IPS-18a (cell line): ENCODE data around the gene CORO2B.

Source experiments
- H3K27ac ChIP-seq: one replicate; pipeline ENCODE4 v1.5.1; 2013; ENCODE audit warnings: low read length
- H3K27me3 ChIP-seq: one replicate; pipeline ENCODE4 v1.6.1; 2013; ENCODE audit warnings: mild to moderate bottlenecking, low read length; ENCODE audit not compliant: control insufficient read depth, insufficient read depth
- H3K36me3 ChIP-seq: one replicate; pipeline ENCODE4 v1.6.1; 2013; ENCODE audit warnings: low read depth, low read length; ENCODE audit not compliant: control insufficient read depth
- H3K4me1 ChIP-seq: one replicate; pipeline ENCODE4 v1.6.1; 2013; ENCODE audit warnings: low read depth, low read length; ENCODE audit not compliant: control insufficient read depth
- H3K4me3 ChIP-seq: one replicate; pipeline ENCODE4 v1.5.1; 2013; ENCODE audit warnings: low read length
- H3K9ac ChIP-seq: one replicate; pipeline ENCODE4 v1.6.1; 2013; ENCODE audit warnings: mild to moderate bottlenecking, low read length, moderate library complexity
- H3K9me3 ChIP-seq: one replicate; pipeline ENCODE4 v1.6.1; 2013; ENCODE audit warnings: low read depth, low read length; ENCODE audit not compliant: control insufficient read depth

The CORO2B gene

DNA sequence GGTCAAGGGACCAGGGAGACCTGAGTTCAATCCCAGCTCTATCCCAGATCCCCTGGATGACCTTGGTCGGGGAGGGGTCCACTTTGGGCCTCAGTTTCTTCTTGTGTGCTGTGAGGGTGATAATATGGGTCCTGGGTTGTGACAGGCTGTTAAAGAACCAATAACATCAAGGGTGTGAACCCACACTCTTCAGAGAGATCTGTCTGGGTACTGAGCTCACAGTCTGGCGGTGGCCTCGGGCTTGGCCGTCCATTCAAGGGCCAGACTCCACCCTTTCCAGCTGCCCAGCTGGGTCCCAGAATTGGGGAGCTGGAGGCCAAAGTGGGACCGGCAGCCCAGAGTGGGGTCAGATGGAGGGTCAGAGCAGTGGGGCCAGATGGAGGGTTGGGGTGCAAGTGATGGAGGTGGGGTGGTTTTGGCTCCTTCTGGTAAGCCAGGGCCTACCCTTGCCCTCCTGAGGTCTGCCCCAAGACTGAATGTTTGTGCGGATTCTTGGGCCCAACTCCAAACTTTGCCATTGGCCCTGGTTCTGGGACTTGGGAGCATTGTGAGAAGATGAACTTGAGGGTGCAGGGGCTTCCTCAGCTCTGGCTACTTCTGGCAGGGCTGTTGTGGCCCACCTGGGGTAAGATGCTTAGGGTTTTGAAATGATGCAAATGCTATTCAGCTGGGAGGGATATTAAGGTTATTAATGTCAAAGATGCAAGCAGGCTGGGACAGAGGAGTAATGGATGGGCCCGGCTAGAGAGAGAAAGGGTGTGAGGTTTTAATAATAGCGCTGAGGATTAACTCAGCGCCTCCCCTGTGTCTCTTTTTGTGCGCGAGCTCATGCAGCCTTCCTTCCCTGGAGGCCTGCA is 1.5 kb downstream of the CORO2B start:
- Histone ChIP-seq H3K9ac (no peak overlapping the region), H3K27ac (no peak overlapping the region), H3K27me3 (peaks cover 50% of the 10 kb centered on the region)

GRCh38 chr15:68580883-68581155 is 2.0 kb downstream of the CORO2B start:
- Histone ChIP-seq H3K36me3 (no peaks in the 10 kb centered on the region), H3K4me1 (peaks cover 21% of the 10 kb centered on the region), H3K27ac (no peak overlapping the region), H3K4me3 (no peak overlapping the region), H3K9me3 (no peaks in the 10 kb centered on the region), H3K9ac (no peak overlapping the region), H3K27me3 (peaks cover 50% of the 10 kb centered on the region)

More for the DNA sequence above, 1.5 kb downstream of the CORO2B start:
- Histone ChIP-seq H3K36me3 (no peaks in the 10 kb centered on the region), H3K4me3 (peak overlapping the region; percentile 55), H3K4me1 (peaks cover 21% of the 10 kb centered on the region), H3K9me3 (no peaks in the 10 kb centered on the region)

- peaks cover 21% of the 10 kb centered on the region for H3K4me1 ChIP-seq
Measured at GRCh38 chr15:68581725-68582124, 2.9 kb downstream of the CORO2B start.

DNA sequence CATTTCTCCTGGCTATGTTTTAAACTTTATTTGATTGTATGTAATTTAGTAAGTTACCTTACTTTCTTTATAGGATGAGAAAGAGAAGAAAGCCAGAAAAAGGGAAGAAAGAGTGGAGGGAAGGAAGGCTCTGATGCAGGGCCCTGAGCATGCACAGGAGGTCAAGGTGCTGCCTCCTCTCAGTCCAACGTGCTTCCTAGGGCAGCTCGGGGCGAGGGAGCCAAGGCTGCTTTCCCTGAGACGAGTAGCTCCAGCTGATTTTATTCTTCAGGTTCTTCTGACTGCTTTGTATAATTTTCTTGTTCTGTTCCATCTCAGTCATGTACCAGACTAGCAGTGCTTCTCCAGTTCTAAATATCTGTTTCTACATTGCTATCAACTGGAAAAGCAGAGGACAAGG is 3.4 kb downstream of the CORO2B start:
- no peaks in the 10 kb centered on the region for H3K36me3 ChIP-seq
- H3K9me3 ChIP-seq = no peaks in the 10 kb centered on the region
- no peak overlapping the region for H3K27ac ChIP-seq
- H3K4me1 ChIP-seq = peaks cover 21% of the 10 kb centered on the region
- H3K27me3 ChIP-seq = peaks cover 37% of the 10 kb centered on the region
- no peak overlapping the region for H3K9ac ChIP-seq
- H3K4me3 ChIP-seq = no peak overlapping the region

More at GRCh38 chr15:68581725-68582124, 2.9 kb downstream of the CORO2B start:
- no peaks in the 10 kb centered on the region for H3K9me3 ChIP-seq
- no peak overlapping the region for H3K9ac ChIP-seq
- no peaks in the 10 kb centered on the region for H3K36me3 ChIP-seq
- H3K27ac ChIP-seq = no peak overlapping the region
- no peak overlapping the region for H3K4me3 ChIP-seq
- H3K27me3 ChIP-seq = peaks cover 42% of the 10 kb centered on the region

GRCh38 chr15:68582864-68583263 is 4.1 kb downstream of the CORO2B start:
- no peaks in the 10 kb centered on the region for H3K36me3 ChIP-seq
- H3K4me3 ChIP-seq = no peak overlapping the region
- peaks cover 21% of the 10 kb centered on the region for H3K4me1 ChIP-seq
- no peak overlapping the region for H3K27ac ChIP-seq
- no peak overlapping the region for H3K9ac ChIP-seq
- peaks cover 31% of the 10 kb centered on the region for H3K27me3 ChIP-seq
- no peaks in the 10 kb centered on the region for H3K9me3 ChIP-seq

GRCh38 chr15:68583321-68583720 is 4.5 kb downstream of the CORO2B start:
- no peak overlapping the region for H3K9ac ChIP-seq
- no peak overlapping the region for H3K27ac ChIP-seq
- peaks cover 17% of the 10 kb centered on the region for H3K4me1 ChIP-seq

DNA sequence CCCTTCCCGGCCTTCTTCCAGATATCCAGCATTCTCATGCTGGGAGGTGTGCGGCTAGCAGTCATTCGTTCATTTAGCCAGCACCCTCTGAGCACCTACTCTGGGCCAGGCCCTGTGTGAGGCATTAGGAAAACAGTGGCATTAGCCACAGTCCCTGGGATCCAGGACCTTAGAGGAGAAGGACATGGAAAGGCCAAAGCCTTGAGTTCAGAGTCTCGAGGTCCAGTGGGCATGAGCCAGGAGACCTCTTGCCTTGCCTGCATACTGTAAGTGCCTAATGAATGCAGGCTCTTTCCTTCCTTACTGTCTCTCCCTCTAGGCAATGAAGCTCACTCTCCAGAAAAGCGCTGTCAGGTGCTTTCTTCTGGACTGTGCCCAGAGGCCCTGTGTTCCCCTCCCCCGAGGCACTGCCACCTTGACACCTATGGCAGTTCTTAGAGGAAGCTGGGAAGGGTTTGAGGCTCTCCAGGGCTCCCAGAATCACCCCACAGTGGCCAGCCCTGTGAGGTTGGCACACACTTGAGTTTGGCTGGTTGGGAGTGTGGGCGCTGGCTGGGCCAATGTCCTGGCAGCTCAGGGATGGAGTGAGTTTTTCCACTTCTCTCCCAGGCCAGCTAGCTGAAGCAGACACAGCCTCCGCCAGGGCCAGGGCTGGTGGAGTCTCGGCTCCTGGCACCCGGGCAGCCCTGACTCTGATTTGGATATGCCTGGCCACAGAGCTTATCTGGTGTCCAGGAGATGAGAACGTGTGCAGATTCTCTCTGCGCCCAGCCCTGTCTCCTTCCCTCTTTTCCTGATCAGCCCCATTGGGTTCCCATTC is 5.4 kb downstream of the CORO2B start:
- H3K27me3 ChIP-seq = peaks cover 25% of the 10 kb centered on the region

More at GRCh38 chr15:68583321-68583720, 4.5 kb downstream of the CORO2B start:
- peaks cover 26% of the 10 kb centered on the region for H3K27me3 ChIP-seq
- no peaks in the 10 kb centered on the region for H3K9me3 ChIP-seq
- no peaks in the 10 kb centered on the region for H3K36me3 ChIP-seq
- H3K4me3 ChIP-seq = no peak overlapping the region

DNA sequence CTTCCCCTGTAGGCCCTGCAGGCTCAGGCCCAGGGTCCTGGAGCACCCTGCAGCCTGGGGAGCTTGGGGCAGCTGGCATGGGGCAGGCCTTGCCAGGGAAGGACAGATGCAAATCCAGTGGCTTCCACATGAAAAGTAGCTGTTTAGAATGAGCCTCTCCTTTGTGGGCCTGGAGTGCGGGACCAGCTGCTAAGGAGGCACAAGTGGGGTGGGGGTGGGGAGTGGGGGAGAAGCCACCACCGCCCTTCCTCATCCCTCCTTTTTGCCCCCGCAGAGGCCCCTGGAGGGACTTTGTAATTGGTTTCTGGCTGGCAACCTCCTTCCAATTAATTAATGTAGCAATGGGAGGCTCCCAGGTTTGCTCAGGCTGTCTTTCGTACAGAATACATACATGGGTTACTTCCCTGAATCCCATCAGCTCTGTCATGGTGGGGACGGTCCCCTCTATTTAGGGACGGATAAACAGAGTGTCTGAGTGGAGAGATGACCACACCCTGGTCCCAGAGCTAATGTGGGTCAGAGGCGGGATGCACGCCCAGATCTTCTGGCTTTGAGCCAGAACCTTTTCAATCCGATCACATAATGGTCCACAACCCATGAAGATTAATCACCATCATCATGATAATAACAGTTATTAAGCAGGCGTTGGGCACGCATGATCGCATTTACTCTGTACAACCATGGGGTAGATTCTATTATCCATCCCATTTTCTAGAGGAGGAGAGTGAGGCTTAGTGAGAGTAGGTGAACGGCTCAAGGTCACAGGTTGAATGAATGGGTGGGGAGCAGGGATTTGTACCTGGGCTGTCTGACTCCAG is 6.2 kb downstream of the CORO2B start:
- peaks cover 18% of the 10 kb centered on the region for H3K27me3 ChIP-seq
- no peaks in the 10 kb centered on the region for H3K36me3 ChIP-seq
- H3K9ac ChIP-seq = no peak overlapping the region
- H3K9me3 ChIP-seq = no peaks in the 10 kb centered on the region
- H3K4me3 ChIP-seq = no peak overlapping the region
- H3K27ac ChIP-seq = no peak overlapping the region
- H3K4me1 ChIP-seq = peaks cover 13% of the 10 kb centered on the region

More for the DNA sequence above, 5.4 kb downstream of the CORO2B start:
- Histone ChIP-seq H3K4me3 (no peak overlapping the region), H3K27ac (no peak overlapping the region), H3K9ac (no peak overlapping the region), H3K4me1 (peaks cover 16% of the 10 kb centered on the region), H3K9me3 (no peaks in the 10 kb centered on the region), H3K36me3 (no peaks in the 10 kb centered on the region)

DNA sequence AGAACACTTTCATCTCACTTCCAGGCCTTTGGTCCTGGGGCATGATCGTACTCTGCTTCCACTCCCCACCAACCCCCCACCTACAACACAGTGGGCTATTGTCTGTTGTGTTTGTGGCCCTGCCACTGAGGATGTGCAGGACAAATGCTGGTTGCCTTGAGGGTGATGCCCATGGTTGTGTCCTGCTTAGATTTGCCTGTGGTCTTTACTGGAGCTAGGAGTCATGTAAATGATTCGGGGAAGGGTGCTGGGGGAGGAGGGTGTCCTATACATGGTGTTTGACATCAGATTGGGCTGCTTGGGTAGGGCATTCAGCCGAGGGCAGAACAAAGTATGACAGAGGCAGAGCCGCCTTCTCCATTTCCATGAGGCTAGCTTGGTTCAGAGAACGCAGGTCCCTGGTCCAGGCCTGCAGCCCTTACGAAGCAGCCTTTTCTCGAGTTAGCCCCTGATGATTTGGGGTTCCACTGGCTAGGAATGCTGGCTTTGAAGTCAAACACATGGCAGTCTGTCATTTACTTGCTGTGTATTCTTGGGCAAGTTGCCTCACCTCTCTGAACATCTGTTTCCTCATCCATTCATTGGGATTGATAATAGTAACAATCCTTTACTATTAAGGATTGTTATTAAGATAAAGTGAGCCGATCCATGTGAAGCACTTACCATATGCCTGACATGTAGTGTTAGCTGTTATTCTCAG is 6.9 kb downstream of the CORO2B start:
- Histone ChIP-seq H3K27ac (no peak overlapping the region), H3K9me3 (no peaks in the 10 kb centered on the region), H3K36me3 (no peaks in the 10 kb centered on the region), H3K27me3 (peaks cover 10% of the 10 kb centered on the region), H3K4me1 (peaks cover 5% of the 10 kb centered on the region), H3K9ac (no peak overlapping the region), H3K4me3 (no peak overlapping the region)

GRCh38 chr15:68586274-68586961 is 7.6 kb downstream of the CORO2B start:
- no peak overlapping the region for H3K9ac ChIP-seq
- H3K4me3 ChIP-seq = no peak overlapping the region
- H3K27ac ChIP-seq = no peak overlapping the region
- peaks cover 5% of the 10 kb centered on the region for H3K4me1 ChIP-seq
- H3K9me3 ChIP-seq = no peaks in the 10 kb centered on the region
- H3K27me3 ChIP-seq = peaks cover 4% of the 10 kb centered on the region
- no peaks in the 10 kb centered on the region for H3K36me3 ChIP-seq
